Chondrocyte (in vitro differentiated cells): ENCODE data around the gene DPP3. TPM values are rescaled to one million over a fixed set of nuclear protein-coding genes. Genes with fewer than 3 reads are reported as not detected.

ENCODE experiments used
- DNase-seq: peaks from one replicate; pipeline ENCODE4 v3.0.0; 2021; ENCODE audit warnings: mixed read lengths, low spot score
- H3K27ac Mint-ChIP-seq: one replicate; pipeline ENCODE4 v1.8.0; 2021; ENCODE audit warnings: mild to moderate bottlenecking, moderate library complexity, mixed read lengths; ENCODE audit not compliant: unreplicated experiment
- H3K27me3 Mint-ChIP-seq: 2 replicates; pipeline ENCODE4 v1.8.0; 2021; ENCODE audit warnings: low read depth, mixed read lengths
- H3K36me3 Mint-ChIP-seq: 2 replicates; pipeline ENCODE4 v1.8.0; 2021; ENCODE audit warnings: low read depth, mixed read lengths
- H3K4me1 Mint-ChIP-seq: 2 replicates; pipeline ENCODE4 v1.8.0; 2021; ENCODE audit warnings: low read depth, mild to moderate bottlenecking, mixed read lengths
- H3K4me3 Mint-ChIP-seq: one replicate; pipeline ENCODE4 v1.8.0; 2021; ENCODE audit warnings: mild to moderate bottlenecking, moderate library complexity, mixed read lengths; ENCODE audit not compliant: unreplicated experiment
- H3K9me3 Mint-ChIP-seq: 2 replicates; pipeline ENCODE4 v1.8.0; 2021; ENCODE audit warnings: low read depth, mixed read lengths
- CTCF ChIP-seq: fragments of 200-600 bp; sonication (generic); IDR thresholded peaks from 2 replicates; pipeline ENCODE4 v1.5.0; 2021; ENCODE audit warnings: antibody characterized with exemption, mild to moderate bottlenecking, moderate library complexity
- total RNA-seq: library from RNA; stranded (reverse); gene quantifications from 3 replicates; pipeline ENCODE4 v1.2.1, GENCODE V29; 2021

The DPP3 gene
- total RNA-seq, 1 donor from 2014 or later = 44.4 TPM

DNA sequence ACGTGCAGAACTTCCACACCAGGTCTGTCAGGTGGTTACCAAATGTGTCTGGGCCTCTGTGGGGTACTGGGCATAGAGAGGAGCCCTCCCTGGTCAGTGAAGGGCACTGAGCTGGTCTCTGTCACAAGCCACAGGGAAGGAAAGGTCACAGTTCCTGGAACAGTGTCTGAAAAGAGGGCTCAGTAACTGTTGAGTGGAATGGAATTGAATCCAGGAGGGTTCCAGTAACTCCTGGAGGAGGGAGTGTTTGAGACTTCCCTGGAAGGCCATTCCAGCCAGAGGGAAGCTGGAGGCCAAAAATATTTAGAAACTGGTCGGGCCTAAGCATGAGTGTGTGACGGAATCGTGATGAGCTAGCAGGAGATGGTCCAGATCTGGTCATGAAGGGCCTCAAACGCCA lies 74.4 kb downstream of the DPP3 start:
- no peak for DNase-seq
- Mint-ChIP-seq H3K9me3 (no peaks in the 10 kb centered on the region), H3K27ac (no peak overlapping the region), H3K4me1 (no peaks in the 10 kb centered on the region), H3K27me3 (no peaks in the 10 kb centered on the region), H3K36me3 (no peaks in the 10 kb centered on the region), H3K4me3 (no peak overlapping the region)
- no peak for TF ChIP-seq CTCF

DNA sequence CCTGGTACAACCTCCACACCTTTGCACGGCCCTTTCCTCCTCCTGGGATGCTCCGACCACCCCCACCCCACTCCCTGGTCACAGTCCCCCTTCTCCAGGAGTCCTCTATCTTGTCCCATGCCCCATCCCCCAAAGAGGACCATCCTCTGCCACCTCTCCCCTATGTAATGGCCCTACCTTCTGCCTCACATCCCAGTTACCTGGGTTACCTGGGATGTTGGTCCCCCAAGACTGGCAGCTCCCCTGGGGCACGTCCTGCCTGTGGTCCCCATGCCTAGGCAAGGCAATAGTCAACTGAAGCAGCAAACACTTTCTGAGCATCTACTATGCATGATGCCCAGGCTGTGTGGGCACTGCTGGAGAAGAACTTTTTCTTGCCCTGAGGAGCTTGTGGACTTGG lies 75.2 kb downstream of the DPP3 start:
- no peak overlapping the region for H3K27ac Mint-ChIP-seq
- no peaks in the 10 kb centered on the region for H3K36me3 Mint-ChIP-seq
- DNase-seq = no peak

GRCh38 chr11:66556086-66556485 lies 75.9 kb downstream of the DPP3 start:
- no peak for TF ChIP-seq CTCF
- no peaks in the 10 kb centered on the region for H3K4me1 Mint-ChIP-seq
- no peak for DNase-seq
- H3K9me3 Mint-ChIP-seq = no peaks in the 10 kb centered on the region
- H3K27ac Mint-ChIP-seq = no peak overlapping the region
- H3K27me3 Mint-ChIP-seq = no peaks in the 10 kb centered on the region
- H3K36me3 Mint-ChIP-seq = no peaks in the 10 kb centered on the region
- no peak overlapping the region for H3K4me3 Mint-ChIP-seq

More for the DNA sequence above, 75.2 kb downstream of the DPP3 start:
- Mint-ChIP-seq H3K4me1 (no peaks in the 10 kb centered on the region), H3K27me3 (no peaks in the 10 kb centered on the region), H3K9me3 (no peaks in the 10 kb centered on the region), H3K4me3 (no peak overlapping the region)
- TF ChIP-seq CTCF = no peak

DNA sequence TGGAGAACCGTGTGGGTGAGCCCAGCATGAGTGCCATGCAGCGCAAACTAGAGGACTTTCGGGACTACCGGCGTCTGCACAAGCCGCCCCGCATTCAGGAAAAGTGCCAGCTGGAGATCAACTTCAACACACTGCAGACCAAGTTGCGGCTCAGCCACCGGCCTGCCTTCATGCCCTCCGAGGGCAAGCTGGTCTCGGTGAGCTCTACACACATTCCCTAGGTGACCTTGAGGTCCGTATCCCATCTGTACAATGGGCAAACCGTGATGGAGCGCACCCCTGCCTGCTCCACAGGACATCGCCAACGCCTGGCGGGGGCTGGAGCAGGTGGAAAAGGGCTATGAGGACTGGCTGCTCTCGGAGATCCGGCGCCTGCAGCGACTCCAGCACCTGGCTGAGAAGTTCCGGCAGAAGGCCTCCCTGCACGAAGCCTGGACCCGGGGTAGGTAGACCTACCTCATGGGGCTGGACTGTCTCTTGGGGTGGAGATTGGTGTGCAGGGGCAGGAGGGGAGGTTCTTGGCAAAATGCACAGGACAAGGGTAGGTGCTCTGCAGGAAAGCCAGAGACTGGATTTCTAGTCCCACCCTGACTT lies 77.6 kb downstream of the DPP3 start:
- no peak for DNase-seq
- Mint-ChIP-seq H3K36me3 (no peaks in the 10 kb centered on the region), H3K4me3 (no peak overlapping the region), H3K9me3 (no peaks in the 10 kb centered on the region), H3K27ac (no peak overlapping the region), H3K27me3 (no peaks in the 10 kb centered on the region), H3K4me1 (no peaks in the 10 kb centered on the region)
- TF ChIP-seq CTCF = no peak

Other genes with a start within 250 kb of the DPP3 start
- gene KLC2, start 222.7 kb upstream of the DPP3 start, total RNA-seq = 44.3 to 50.8 TPM (median 47.8 TPM) in 3 replicates
- 124 to 125 TPM (median 124 TPM) in 3 replicates for gene RAB1B, start 211.8 kb upstream of the DPP3 start, total RNA-seq
- gene CNIH2, start 202.3 kb upstream of the DPP3 start, total RNA-seq = 2.5 to 2.8 TPM (median 2.8 TPM) in 3 replicates
- gene YIF1A, start 191.3 kb upstream of the DPP3 start, total RNA-seq = 180 to 193 TPM (median 187 TPM) in 3 replicates
- 2.0 to 4.7 TPM (median 4.3 TPM) in 3 replicates for gene TMEM151A, start 188.5 kb upstream of the DPP3 start, total RNA-seq
- gene CD248, start 163.4 kb upstream of the DPP3 start, total RNA-seq = 44.5 to 113 TPM (median 109 TPM) in 3 replicates
- gene RIN1, start 144.0 kb upstream of the DPP3 start, total RNA-seq = 7.1 to 7.7 TPM (median 7.2 TPM) in 3 replicates
- 22.4 to 23.6 TPM (median 23.3 TPM) in 3 replicates for gene BRMS1, start 135.3 kb upstream of the DPP3 start, total RNA-seq
- gene B4GAT1, start 132.8 kb upstream of the DPP3 start, total RNA-seq = 18.2 to 30.4 TPM (median 21.1 TPM) in 3 replicates
- gene SLC29A2, start 108.7 kb upstream of the DPP3 start, total RNA-seq = 2.6 to 8.9 TPM (median 7.9 TPM) in 3 replicates
- gene NPAS4, start 59.4 kb upstream of the DPP3 start, total RNA-seq = 0.60 to 1.7 TPM (median 1.2 TPM) in 3 replicates
- gene MRPL11, start 41.6 kb upstream of the DPP3 start, total RNA-seq = 30.9 to 45.6 TPM (median 35.9 TPM) in 3 replicates
- 9.1 to 10.5 TPM (median 10.0 TPM) in 3 replicates for gene PELI3, start 13.5 kb upstream of the DPP3 start, total RNA-seq
- gene BBS1, start 30.2 kb downstream of the DPP3 start, total RNA-seq = 18.1 to 40.6 TPM (median 20.6 TPM) in 3 replicates
- gene ZDHHC24, start 65.6 kb downstream of the DPP3 start, total RNA-seq = 13.5 to 16.2 TPM (median 13.8 TPM) in 3 replicates
- gene ACTN3, start 66.5 kb downstream of the DPP3 start, total RNA-seq = 0.07 TPM in 1 of 3 replicates, not detected in the others
- gene CTSF, start 88.2 kb downstream of the DPP3 start, total RNA-seq = not detected in 3 replicates
- 0.23 to 0.32 TPM (median 0.27 TPM) in 3 replicates for gene CCDC87, start 112.6 kb downstream of the DPP3 start, total RNA-seq
- 31.0 to 34.2 TPM (median 32.3 TPM) in 3 replicates for gene CCS, start 112.8 kb downstream of the DPP3 start, total RNA-seq
- gene RBM14, start 136.2 kb downstream of the DPP3 start, total RNA-seq = 43.9 to 65.2 TPM (median 45.6 TPM) in 3 replicates
- 109 to 118 TPM (median 117 TPM) in 3 replicates for gene RBM4, start 158.3 kb downstream of the DPP3 start, total RNA-seq
- gene RBM4B, start 197.5 kb downstream of the DPP3 start, total RNA-seq = 19.6 to 26.3 TPM (median 22.5 TPM) in 3 replicates
- 13.2 to 18.6 TPM (median 15.7 TPM) in 3 replicates for gene SPTBN2, start 248.8 kb downstream of the DPP3 start, total RNA-seq